Choroid plexus epithelial cell (primary cell): Measurements from ENCODE around the gene UTS2R.

Experiments used
- DNase-seq: peaks from one replicate; pipeline ENCODE4 v3.0.0-alpha.2; 2010; ENCODE audit warnings: low read depth
- H3K4me3 ChIP-seq: 2 replicates; pipeline ENCODE4 v1.5.1; 2011; ENCODE audit warnings: low read depth, mild to moderate bottlenecking, control low read depth, low read length, moderate library complexity
- CTCF ChIP-seq: conservative IDR thresholded peaks from 2 replicates; pipeline ENCODE4 v1.5.1; 2011; ENCODE audit warnings: low read depth, mild to moderate bottlenecking, control low read depth, inconsistent platforms, low read length, moderate library complexity

Gene UTS2R

GRCh38 chr17:82385559-82386254 is 14.1 kb downstream of the UTS2R start:
- TF ChIP-seq CTCF: no peak
- H3K4me3 ChIP-seq: no peak overlapping the region
- no peak for DNase-seq

- TF ChIP-seq CTCF: no peak
- no peak overlapping the region for H3K4me3 ChIP-seq
- no peak for DNase-seq
Measured at GRCh38 chr17:82386255-82386831, 14.8 kb downstream of the UTS2R start.

DNA sequence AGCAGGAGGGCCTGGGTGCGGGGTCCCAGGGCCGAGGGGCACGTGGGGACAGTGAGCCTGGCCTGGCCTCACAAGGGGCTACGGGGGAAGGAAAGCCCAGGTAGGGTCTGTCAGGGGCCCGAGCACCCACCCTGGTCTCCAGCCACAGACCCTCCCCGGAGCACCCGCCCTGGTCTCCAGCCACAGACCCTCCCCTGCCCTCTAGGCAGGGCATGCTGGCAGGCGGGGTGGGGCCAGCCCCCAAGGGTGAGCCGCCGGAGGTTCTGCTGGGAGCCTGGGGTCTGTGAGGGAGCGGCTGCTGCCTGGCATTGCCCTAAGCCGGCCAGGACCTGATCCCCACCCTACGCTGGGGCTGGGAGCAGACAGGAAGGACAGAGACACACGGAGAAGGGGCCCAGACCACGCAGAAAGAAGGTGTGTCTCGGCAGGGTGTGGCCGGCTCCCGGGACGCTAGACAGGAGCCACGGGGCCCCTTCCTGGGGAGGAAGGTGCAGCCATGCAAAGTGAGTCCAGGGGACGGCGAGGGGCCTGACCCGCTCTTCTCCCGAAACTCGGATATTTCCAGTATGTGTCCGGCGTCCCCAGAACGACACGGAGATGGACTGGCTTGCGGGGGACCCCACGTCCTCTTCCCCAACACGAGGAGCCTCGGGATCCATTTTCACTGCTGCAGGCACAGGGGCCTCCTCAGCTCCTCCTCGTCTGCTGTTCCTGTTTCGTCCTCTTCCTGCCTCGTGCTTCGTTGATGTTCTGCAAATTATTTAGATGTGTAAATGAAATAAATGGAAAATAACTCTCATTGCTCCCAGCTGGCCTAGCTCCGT is 15.5 kb downstream of the UTS2R start:
- H3K4me3 ChIP-seq: no peak overlapping the region
- no peak for DNase-seq
- TF ChIP-seq CTCF: no peak

DNA sequence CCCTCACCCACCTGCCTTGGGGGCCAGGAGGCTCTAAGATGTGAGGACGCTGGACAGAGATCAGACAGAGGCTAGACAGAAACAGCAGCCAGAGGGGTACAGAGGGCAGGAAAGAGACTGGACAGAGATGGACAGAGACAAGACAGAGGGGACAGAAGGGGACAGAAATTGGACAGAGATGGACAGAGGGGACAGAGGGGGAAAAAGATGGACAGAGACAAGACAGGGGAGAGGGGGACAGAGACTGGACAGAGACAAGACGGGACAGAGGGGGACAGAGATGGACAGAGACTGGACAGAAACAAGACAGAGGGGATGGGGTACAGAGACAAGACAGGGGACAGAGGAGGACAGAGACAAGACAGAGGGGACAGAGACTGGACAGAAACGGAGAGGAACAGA is 16.1 kb downstream of the UTS2R start:
- no peak for DNase-seq
- TF ChIP-seq CTCF: no peak
- H3K4me3 ChIP-seq: no peak overlapping the region

DNA sequence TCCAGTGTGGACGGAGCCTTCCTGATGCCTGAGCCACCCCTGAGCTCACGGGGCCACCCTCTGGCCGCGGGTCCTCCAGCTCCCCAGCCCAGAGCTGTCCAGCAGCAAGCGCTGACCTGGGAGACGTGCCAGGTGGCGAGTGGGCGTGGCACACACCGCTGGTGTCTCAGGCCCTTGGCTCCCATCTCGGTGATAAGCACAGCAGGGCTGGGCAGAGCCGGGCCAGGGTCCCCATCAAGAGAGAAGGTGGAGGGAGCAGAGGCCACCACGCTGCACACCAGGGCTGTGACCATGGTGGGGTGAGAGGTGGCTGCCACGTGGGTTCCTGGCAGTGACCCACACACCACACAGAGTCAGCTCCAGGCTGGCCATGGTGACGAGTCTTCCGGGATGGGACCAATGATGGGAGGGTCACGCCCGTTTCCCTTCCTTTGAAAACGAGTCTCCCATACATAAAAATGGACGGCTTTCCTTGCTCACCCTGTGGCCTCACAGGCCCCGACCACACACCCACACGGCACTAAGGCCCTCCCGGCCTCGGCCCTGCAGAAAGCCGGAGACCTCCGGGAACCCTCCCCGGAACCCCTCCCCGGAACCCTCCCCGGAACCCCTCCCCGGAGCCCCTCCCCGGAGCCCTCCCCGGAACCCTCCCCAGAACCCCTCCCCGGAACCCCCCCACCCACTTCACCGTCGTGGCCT is 16.8 kb downstream of the UTS2R start:
- DNase-seq: no peak
- H3K4me3 ChIP-seq: no peak overlapping the region

GRCh38 chr17:82388922-82389283 is 17.3 kb downstream of the UTS2R start:
- no peak for TF ChIP-seq CTCF
- H3K4me3 ChIP-seq: no peak overlapping the region
- no peak for DNase-seq

More for the DNA sequence above, 16.8 kb downstream of the UTS2R start:
- no peak for TF ChIP-seq CTCF
